HG03442 (cell line): Measurements from ENCODE around the gene OR10G6.
"Not testable (repeated sequence)": the region's sequence is repeated elsewhere in the genome, so short reads cannot be mapped to it uniquely, and the experiment has no call there.

Experiments
- ATAC-seq: cut with Tn5 transposase; IDR thresholded peaks from one replicate; pipeline ENCODE4 v1.9.1; 2021; ENCODE audit warnings: mild to moderate bottlenecking, moderate library complexity; ENCODE audit not compliant: unreplicated experiment

Gene OR10G6

GRCh38 chr11:123995119-123995518, at the start of gene OR10G6:
Gene OR10G6, minus strand, starts transcription at chr11:123995161. Its CDS starts 0 bp downstream, at chr11:123995161.
- ATAC-seq: no peak

GRCh38 chr11:124043420-124043819, 48.5 kb upstream of the OR10G6 start:
- no peak for ATAC-seq

- ATAC-seq: no peak
These were observed 46.3 kb upstream of the OR10G6 start, which contains the start of gene OR10G7 for GRCh38 chr11:124041254-124041653. Gene OR10G7, minus strand, starts transcription at chr11:124041325. Its CDS starts 2,324 bp downstream, at chr11:124039001.

GRCh38 chr11:124039557-124039956, 44.6 kb upstream of the OR10G6 start:
- no peak for ATAC-seq

GRCh38 chr11:124036666-124037065, 41.7 kb upstream of the OR10G6 start:
- ATAC-seq: no peak

- no peak for ATAC-seq
These were observed 31.5 kb upstream of the OR10G6 start, which contains the start of gene OR10G8 for GRCh38 chr11:124026498-124026897. Gene OR10G8, plus strand, starts transcription at chr11:124026798. Its CDS starts 2,825 bp downstream, at chr11:124029623.

GRCh38 chr11:124015837-124016236, 20.9 kb upstream of the OR10G6 start:
- ATAC-seq: not testable (repeated sequence)

- no peak for ATAC-seq
These were observed 17.7 kb upstream of the OR10G6 start, which contains the start of gene OR10G4 for GRCh38 chr11:124012697-124013096. Gene OR10G4, plus strand, starts transcription at chr11:124012997. Its CDS starts 2,578 bp downstream, at chr11:124015575.

- no peak for ATAC-seq
These were observed 15.7 kb downstream of the OR10G6 start for GRCh38 chr11:123979311-123979710.

- no peak for ATAC-seq
These were observed 17.1 kb downstream of the OR10G6 start, which contains the start of gene OR10S1 for GRCh38 chr11:123977731-123978347. Gene OR10S1, minus strand, starts transcription at chr11:123977781. Its CDS starts 117 bp downstream, at chr11:123977664.

GRCh38 chr11:123976770-123977560, 18.0 kb downstream of the OR10G6 start:
- ATAC-seq: no peak

- ATAC-seq: no peak
These were observed 21.1 kb downstream of the OR10G6 start for GRCh38 chr11:123973816-123974215.

- ATAC-seq: no peak
These were observed 38.2 kb downstream of the OR10G6 start for GRCh38 chr11:123956752-123957151.

GRCh38 chr11:123945132-123945531, 49.8 kb downstream of the OR10G6 start:
- ATAC-seq: no peak
